ENCODE results near the gene SLC35F4. TPM values are rescaled to one million over a fixed set of nuclear protein-coding genes. Genes with fewer than 3 reads are reported as not detected.

SLC35F4 gene
- total RNA-seq, 1 experiment from 2014 or later = not detected

DNA sequence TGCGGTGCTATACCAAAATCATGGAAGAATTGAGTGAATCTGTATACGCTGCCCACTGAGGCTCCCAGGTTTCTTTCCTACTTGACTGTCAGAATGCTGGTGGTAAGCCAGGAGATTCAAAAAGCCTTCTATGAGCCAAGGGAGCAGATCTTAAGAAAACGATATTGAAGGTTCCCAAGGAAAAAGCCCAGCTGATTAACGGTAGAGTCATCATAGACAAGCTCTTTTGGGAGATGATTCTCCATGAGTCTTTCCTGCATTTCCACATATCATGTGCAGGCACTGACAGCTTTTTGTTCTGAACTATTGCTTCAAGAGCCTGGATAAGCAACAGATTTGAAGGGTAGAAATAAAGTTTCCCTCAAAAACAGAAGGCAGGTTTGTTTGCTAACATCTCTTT lies 17.5 kb downstream of the SLC35F4 start:
- no peaks in the 10 kb centered on the region for H3K79me2 ChIP-seq (ENCODE audit: low read length)
- BruUV-seq (replicated peaks) = no TSS peak
- no peaks in the 10 kb centered on the region for H4K20me1 ChIP-seq (ENCODE audit: low read length)
- DNase-seq (peak; percentile 31), ATAC-seq (no peak)
- intact Hi-C loops (cut with micrococcal nuclease) = no loop called here
- no peaks in the 10 kb centered on the region for H3F3A ChIP-seq (ENCODE audit: low read length, unreplicated experiment)
- TF ChIP-seq EZH2phosphoT487 (IDR thresholded peaks at IDR 0.05; ENCODE audit: borderline replicate concordance, low read length) = no peak
- TF ChIP-seq, protein P1, sequence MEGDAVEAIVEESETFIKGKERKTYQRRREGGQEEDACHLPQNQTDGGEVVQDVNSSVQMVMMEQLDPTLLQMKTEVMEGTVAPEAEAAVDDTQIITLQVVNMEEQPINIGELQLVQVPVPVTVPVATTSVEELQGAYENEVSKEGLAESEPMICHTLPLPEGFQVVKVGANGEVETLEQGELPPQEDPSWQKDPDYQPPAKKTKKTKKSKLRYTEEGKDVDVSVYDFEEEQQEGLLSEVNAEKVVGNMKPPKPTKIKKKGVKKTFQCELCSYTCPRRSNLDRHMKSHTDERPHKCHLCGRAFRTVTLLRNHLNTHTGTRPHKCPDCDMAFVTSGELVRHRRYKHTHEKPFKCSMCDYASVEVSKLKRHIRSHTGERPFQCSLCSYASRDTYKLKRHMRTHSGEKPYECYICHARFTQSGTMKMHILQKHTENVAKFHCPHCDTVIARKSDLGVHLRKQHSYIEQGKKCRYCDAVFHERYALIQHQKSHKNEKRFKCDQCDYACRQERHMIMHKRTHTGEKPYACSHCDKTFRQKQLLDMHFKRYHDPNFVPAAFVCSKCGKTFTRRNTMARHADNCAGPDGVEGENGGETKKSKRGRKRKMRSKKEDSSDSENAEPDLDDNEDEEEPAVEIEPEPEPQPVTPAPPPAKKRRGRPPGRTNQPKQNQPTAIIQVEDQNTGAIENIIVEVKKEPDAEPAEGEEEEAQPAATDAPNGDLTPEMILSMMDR (conservative IDR thresholded peaks at IDR 0.05; ENCODE audit: low read depth, low read length) = no peak
- TF ChIP-seq EZH2 (IDR thresholded peaks at IDR 0.05; ENCODE audit: low read length, unreplicated experiment) = no peak
- peaks cover 53% of the 10 kb centered on the region for H3K27me3 ChIP-seq (ENCODE audit: low read length)
- H3K36me3 ChIP-seq (ENCODE audit: low read depth, low read length) = no peaks in the 10 kb centered on the region
- no peak overlapping the region for H3K4me2 ChIP-seq (ENCODE audit: low read length)
- CTCF ChIA-PET = no interaction called here
- H3K27ac ChIP-seq (ENCODE audit: low read length) = no peak overlapping the region
- no peak overlapping the region for H3K4me3 ChIP-seq (ENCODE audit: low read length)
- H3K9ac ChIP-seq (ENCODE audit: low read length) = no peak overlapping the region
- no peaks in the 10 kb centered on the region for H3K9me3 ChIP-seq (ENCODE audit: low read length)
- no peaks in the 10 kb centered on the region for H3K9me2 ChIP-seq (replicated peaks; ENCODE audit: low read length)
- no peaks in the 10 kb centered on the region for H3K4me1 ChIP-seq (ENCODE audit: insufficient read depth, low read length)
- no peak overlapping the region for H2AFZ ChIP-seq (ENCODE audit: low read length)
- POLR2A ChIA-PET (ENCODE audit: unreplicated experiment) = no interaction called here

DNA sequence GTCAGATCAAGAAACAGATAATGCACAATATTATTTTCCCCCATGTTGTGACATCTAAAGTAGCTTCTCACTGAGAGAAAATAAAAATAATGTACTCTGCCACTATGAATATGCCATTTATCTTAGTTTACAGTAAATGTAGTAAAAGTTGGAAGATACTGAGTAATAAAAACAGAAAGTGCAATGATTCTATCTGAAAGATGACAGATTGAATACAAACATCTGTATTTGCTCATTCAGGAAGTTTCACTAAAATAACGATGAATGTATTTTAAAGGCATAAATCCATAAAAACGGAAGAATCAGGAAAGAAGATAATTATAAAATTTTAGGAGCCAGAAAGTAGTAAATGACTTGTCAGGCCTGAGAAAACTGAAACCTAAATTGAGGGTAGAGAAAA lies 18.2 kb downstream of the SLC35F4 start:
- Histone ChIP-seq H3F3A (ENCODE audit: low read length, unreplicated experiment) (no peaks in the 10 kb centered on the region), H3K36me3 (ENCODE audit: low read depth, low read length) (no peaks in the 10 kb centered on the region), H3K4me1 (ENCODE audit: insufficient read depth, low read length) (no peaks in the 10 kb centered on the region), H3K4me2 (ENCODE audit: low read length) (no peak overlapping the region), H2AFZ (ENCODE audit: low read length) (no peak overlapping the region), H3K9me3 (ENCODE audit: low read length) (no peaks in the 10 kb centered on the region), H3K9ac (ENCODE audit: low read length) (no peak overlapping the region), H3K4me3 (ENCODE audit: low read length) (no peak overlapping the region), H3K27ac (ENCODE audit: low read length) (no peak overlapping the region), H3K79me2 (ENCODE audit: low read length) (no peaks in the 10 kb centered on the region), H4K20me1 (ENCODE audit: low read length) (no peaks in the 10 kb centered on the region), H3K9me2 (replicated peaks; ENCODE audit: low read length) (no peaks in the 10 kb centered on the region), H3K27me3 (ENCODE audit: low read length) (peaks cover 53% of the 10 kb centered on the region)
- POLR2A ChIA-PET (ENCODE audit: unreplicated experiment) = no interaction called here
- CTCF ChIA-PET = no interaction called here
- ATAC-seq (no peak), DNase-seq (no peak)
- intact Hi-C loops (cut with micrococcal nuclease) = no loop called here
- BruUV-seq (replicated peaks) = no TSS peak
- TF ChIP-seq EZH2 (IDR thresholded peaks at IDR 0.05; ENCODE audit: low read length, unreplicated experiment) (no peak), EZH2phosphoT487 (IDR thresholded peaks at IDR 0.05; ENCODE audit: borderline replicate concordance, low read length) (no peak)
- TF ChIP-seq, protein P1 (conservative IDR thresholded peaks at IDR 0.05; ENCODE audit: low read depth, low read length) = no peak

DNA sequence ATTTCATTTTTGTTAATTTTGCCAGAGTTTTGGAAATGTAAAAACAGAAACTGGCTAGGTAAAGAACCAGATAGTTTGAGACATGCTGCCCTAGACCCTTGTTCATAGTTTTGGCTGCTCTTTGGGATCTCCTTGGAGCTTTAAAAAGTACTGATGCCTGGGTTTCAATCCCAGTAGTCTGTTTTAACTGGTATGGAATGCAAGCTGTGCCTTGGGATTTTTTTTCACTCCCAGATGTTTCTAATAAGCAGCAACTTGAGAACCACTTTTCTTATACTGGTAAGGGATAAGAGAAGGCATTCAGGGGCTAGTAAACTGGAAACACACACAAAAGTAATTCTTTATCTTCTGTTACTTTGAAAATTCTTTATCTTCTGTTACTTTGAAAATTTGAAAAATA lies 18.8 kb downstream of the SLC35F4 start:
- Histone ChIP-seq H2AFZ (ENCODE audit: low read length) (no peak overlapping the region), H3K27ac (ENCODE audit: low read length) (no peak overlapping the region), H3K9ac (ENCODE audit: low read length) (no peak overlapping the region), H3K9me2 (replicated peaks; ENCODE audit: low read length) (no peaks in the 10 kb centered on the region), H3K4me2 (ENCODE audit: low read length) (no peak overlapping the region), H3K9me3 (ENCODE audit: low read length) (no peaks in the 10 kb centered on the region), H3F3A (ENCODE audit: low read length, unreplicated experiment) (no peaks in the 10 kb centered on the region), H3K4me1 (ENCODE audit: insufficient read depth, low read length) (no peaks in the 10 kb centered on the region), H3K36me3 (ENCODE audit: low read depth, low read length) (no peaks in the 10 kb centered on the region), H3K27me3 (ENCODE audit: low read length) (peaks cover 55% of the 10 kb centered on the region), H3K4me3 (ENCODE audit: low read length) (no peak overlapping the region), H4K20me1 (ENCODE audit: low read length) (no peaks in the 10 kb centered on the region), H3K79me2 (ENCODE audit: low read length) (no peaks in the 10 kb centered on the region)
- ATAC-seq (no peak), DNase-seq (no peak)
- intact Hi-C loops (cut with micrococcal nuclease) = no loop called here
- ChIA-PET POLR2A (ENCODE audit: unreplicated experiment) (no interaction called here), CTCF (no interaction called here)
- no TSS peak for BruUV-seq (replicated peaks)
- TF ChIP-seq EZH2phosphoT487 (IDR thresholded peaks at IDR 0.05; ENCODE audit: borderline replicate concordance, low read length) (no peak), EZH2 (IDR thresholded peaks at IDR 0.05; ENCODE audit: low read length, unreplicated experiment) (no peak)
- TF ChIP-seq, protein P1 (conservative IDR thresholded peaks at IDR 0.05; ENCODE audit: low read depth, low read length) = no peak
